Colonic mucosa (tissue), 4 donors: Measurements from ENCODE around the gene TPP1. TPM values are rescaled to one million over a fixed set of nuclear protein-coding genes. Genes with fewer than 3 reads are reported as not detected.

Source experiments
- DNase-seq: peaks from one replicate; pipeline ENCODE4 v3.0.0-alpha.2; 2020
- H3K27ac ChIP-seq: fragments of 200-600 bp; one replicate; pipeline ENCODE4 v1.8.0; 2021
- H3K27me3 ChIP-seq: fragments of 200-600 bp; one replicate; pipeline ENCODE4 v1.8.0; 2021
- H3K36me3 ChIP-seq: fragments of 200-600 bp; one replicate; pipeline ENCODE4 v1.8.0; 2021
- H3K4me1 ChIP-seq: fragments of 200-600 bp; one replicate; pipeline ENCODE4 v1.8.0; 2021; ENCODE audit warnings: mild to moderate bottlenecking
- H3K4me3 ChIP-seq: fragments of 200-600 bp; one replicate; pipeline ENCODE4 v1.8.0; 2021
- H3K9ac ChIP-seq, 2 donors: one replicate each; pipeline ENCODE4 v1.7.0; 2013; ENCODE audit warnings: control low read depth in 2 of 2, low read depth in 2 of 2, low read length in 2 of 2
- H3K9me3 ChIP-seq: fragments of 200-600 bp; one replicate; pipeline ENCODE4 v1.8.0; 2021
- intact Hi-C: fragments of 100-400 bp; cut with DNase I; formaldehyde crosslinking; loops from one replicate; pipeline ENCODE4 v1.14.1; 2022
- total RNA-seq, 2 donors: library from RNA; stranded (reverse); fragmentation: NEBNext Ultra II Directional in 1 of 2; extraction: Animal tissue kit (Norgen Biotek cat#: 25700) in 1 of 2; gene quantifications; one replicate each; pipeline ENCODE4 v1.2.1, GENCODE V29; 2021
- TF ChIP-seq, protein P1 (sequence below): fragments of 200-600 bp; IDR thresholded peaks from one replicate; pipeline ENCODE4 v1.8.0; 2022; ENCODE audit warnings: antibody characterized with exemption, mild to moderate bottlenecking
- donor health status: healthy.
- donor health status: DM: no; HTN: no; CAD: no.
- donor health status: DM: no; HTN: no; CAD: no.

TPP1 gene
- total RNA-seq, result 100 to 1,000 TPM in 1 of 2 donors, 10 to 100 TPM in 1; 83.4 to 123 TPM

DNA sequence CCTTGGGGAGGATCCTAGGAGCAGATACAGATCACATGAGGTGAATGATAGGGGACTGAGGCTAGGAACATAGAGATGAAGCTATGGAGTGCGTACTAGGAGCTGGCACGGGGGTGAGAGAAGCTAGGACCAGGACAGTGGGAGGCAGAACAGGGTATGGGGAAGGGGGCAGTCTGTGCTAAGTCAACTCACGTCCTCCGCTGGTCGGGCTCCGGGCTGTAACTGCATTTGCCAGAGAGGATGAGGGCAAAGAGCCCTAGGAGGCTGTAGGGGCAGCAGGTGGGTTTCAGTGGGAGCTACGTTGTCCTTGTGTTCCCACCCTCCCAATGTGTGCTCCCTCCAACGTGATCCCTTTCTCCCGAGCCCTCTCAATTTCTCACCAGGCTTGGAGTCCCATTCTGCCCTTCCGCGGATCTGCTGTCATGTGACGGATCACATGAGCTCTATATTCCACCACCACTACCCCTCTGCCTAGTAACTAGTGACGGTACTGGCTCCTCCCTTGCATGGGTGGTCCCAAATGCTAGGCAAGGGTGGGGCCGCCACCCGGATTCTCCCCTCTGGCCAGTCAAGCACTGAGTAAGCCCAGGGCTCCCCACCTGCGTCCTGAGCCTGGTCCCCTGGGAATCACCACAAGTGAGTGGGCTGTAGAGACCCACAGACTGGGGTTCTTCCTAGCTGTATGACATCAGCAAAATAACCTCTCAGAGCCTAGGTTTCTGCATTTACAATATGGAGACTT lies at the start of gene TPP1:
Gene TPP1, minus strand, starts transcription at position 419 of the 742 bp plus-strand sequence. Its CDS starts 22 bp downstream, at position 397.
- peak; percentile 98 for DNase-seq
- Histone ChIP-seq H3K4me1 (peaks cover 7% of the 10 kb centered on the region), H3K9me3 (no peaks in the 10 kb centered on the region), H3K27me3 (no peaks in the 10 kb centered on the region), H3K36me3 (no peaks in the 10 kb centered on the region), H3K4me3 (peak within 1 kb of the TSS; percentile 66), H3K27ac (peak within 1 kb of the TSS; percentile 75), H3K9ac (peak within 1 kb of the TSS; percentile 83 to 100)
- intact Hi-C loops, result no loop called here
- TF ChIP-seq, protein P1, sequence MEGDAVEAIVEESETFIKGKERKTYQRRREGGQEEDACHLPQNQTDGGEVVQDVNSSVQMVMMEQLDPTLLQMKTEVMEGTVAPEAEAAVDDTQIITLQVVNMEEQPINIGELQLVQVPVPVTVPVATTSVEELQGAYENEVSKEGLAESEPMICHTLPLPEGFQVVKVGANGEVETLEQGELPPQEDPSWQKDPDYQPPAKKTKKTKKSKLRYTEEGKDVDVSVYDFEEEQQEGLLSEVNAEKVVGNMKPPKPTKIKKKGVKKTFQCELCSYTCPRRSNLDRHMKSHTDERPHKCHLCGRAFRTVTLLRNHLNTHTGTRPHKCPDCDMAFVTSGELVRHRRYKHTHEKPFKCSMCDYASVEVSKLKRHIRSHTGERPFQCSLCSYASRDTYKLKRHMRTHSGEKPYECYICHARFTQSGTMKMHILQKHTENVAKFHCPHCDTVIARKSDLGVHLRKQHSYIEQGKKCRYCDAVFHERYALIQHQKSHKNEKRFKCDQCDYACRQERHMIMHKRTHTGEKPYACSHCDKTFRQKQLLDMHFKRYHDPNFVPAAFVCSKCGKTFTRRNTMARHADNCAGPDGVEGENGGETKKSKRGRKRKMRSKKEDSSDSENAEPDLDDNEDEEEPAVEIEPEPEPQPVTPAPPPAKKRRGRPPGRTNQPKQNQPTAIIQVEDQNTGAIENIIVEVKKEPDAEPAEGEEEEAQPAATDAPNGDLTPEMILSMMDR, result no peak

DNA sequence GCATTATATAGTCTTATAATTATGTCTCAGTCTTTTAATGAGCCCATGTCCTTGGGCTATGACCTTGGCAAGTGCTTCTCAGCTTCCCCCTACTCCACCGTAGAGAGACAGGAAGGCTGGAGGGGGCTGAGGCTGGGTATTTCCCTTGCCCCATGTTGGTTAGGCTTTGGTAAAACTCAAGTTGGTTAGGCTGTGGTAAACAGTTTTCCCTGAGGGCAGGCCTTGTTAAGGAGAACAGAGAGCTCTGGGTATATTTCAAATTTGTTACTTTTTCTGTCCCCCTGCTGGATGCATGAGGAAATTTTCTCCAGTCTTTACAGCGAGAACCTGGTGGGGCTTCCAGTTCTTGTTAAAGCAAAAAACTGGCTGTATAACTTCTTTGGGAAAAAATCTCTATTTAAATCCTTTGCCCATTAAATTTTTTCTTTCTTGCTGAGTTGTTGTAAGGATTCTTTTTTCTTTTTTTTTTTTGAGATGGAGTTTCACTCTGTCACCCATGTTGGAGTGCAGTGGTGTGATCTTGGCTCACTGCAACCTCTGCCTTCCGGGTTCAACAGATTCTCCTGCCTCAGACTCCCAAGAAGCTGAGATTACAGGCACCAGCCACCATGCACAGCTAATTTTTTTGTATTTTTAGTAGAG lies 48.6 kb upstream of the TPP1 start:
- H3K27me3 ChIP-seq, result no peaks in the 10 kb centered on the region
- DNase-seq, result no peak
- no peaks in the 10 kb centered on the region for H3K4me1 ChIP-seq

DNA sequence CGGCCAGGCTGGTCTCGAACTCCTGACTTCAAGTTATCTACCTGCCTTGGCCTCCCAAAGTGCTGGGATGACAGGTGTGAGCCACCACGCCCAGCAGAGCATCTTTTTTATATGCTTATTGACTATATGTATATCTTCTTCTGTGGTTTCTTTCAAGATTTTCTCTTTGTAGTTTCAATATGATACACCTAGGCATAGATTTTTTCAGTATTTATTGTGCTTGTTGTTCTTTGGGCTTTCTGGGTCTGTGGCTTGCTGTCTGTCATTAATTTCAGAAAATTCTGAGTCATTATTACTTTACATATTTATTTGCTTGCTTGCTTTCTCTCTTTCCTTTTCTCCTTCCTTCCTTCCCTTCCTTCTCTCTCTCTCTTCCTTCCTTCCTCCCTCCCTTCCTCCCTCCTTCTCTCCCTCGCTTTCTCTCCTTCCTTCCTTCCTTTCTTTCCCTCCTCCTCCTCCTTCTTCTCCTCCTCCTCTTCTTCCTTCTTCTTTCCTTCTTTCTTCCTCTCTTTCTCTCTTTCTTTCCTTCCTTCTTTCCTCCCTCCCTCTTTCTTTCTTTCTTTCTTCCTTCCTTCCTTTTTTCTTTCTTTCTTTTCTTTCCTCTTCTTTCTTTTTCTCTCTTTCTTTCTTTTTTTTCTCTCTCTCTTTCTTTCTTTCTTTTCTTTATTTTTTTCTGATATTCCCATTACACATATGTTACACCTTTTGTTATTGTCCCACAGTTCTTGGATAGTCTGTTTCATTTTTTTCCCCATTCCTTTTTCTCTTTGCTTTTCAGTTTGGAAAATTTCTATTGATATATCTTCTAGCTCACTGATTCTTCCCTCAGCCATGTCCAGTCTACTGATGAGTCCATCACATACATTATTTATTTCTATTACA lies 47.3 kb upstream of the TPP1 start:
- Histone ChIP-seq H3K9ac (no peak overlapping the region), H3K36me3 (no peaks in the 10 kb centered on the region), H3K27ac (no peak overlapping the region), H3K27me3 (no peaks in the 10 kb centered on the region), H3K4me1 (no peaks in the 10 kb centered on the region), H3K9me3 (no peaks in the 10 kb centered on the region), H3K4me3 (no peak overlapping the region)
- intact Hi-C loops, result loop anchor here (5.0 kb wide), 1 partner anchor 64 kb away; the partner anchor contains the start of genes ILK and RRP8
- TF ChIP-seq, protein P1, result no peak
- no peak for DNase-seq

More for the DNA sequence above, 48.6 kb upstream of the TPP1 start:
- Histone ChIP-seq H3K4me3 (no peak overlapping the region), H3K9me3 (no peaks in the 10 kb centered on the region), H3K27ac (no peak overlapping the region), H3K36me3 (no peaks in the 10 kb centered on the region), H3K9ac (no peak overlapping the region)
- intact Hi-C loops, result loop anchor here (5.0 kb wide), 1 partner anchor 66 kb away; the partner anchor contains the start of genes ILK and RRP8
- TF ChIP-seq, protein P1, result peak; percentile 48

DNA sequence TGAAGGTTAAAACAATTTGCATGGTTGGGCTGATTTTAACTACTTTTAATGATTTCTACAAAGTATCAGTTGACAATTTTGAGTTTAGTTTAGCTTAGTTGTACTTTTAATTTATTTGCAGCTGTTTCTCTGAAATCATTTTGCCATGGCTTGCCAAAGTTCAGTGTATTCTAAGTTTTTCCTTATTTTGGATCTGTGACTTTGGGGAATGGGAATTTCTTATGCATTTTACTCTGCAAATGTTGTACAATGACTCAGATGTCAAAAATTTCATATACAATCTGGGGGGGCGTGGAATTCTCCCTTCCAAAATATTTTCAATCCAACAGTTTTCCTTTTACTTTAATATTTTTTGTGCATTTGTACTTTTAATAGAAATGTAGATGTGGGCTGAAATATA lies 45.3 kb upstream of the TPP1 start:
- no peak overlapping the region for H3K9ac ChIP-seq
- intact Hi-C loops, result no loop called here
- H3K4me1 ChIP-seq, result no peaks in the 10 kb centered on the region
- no peak overlapping the region for H3K4me3 ChIP-seq
- H3K36me3 ChIP-seq, result no peaks in the 10 kb centered on the region
- no peaks in the 10 kb centered on the region for H3K27me3 ChIP-seq
- TF ChIP-seq, protein P1, result no peak
- H3K9me3 ChIP-seq, result no peaks in the 10 kb centered on the region
- no peak for DNase-seq
- H3K27ac ChIP-seq, result no peak overlapping the region
